ENCODE measurements around the gene NEK10. TPM values are rescaled to one million over a fixed set of nuclear protein-coding genes. Genes with fewer than 3 reads are reported as not detected.

NEK10 gene
- total and polyA plus RNA-seq, 9 donors, result 0.41 to 33.4 (median 1.1) TPM

DNA sequence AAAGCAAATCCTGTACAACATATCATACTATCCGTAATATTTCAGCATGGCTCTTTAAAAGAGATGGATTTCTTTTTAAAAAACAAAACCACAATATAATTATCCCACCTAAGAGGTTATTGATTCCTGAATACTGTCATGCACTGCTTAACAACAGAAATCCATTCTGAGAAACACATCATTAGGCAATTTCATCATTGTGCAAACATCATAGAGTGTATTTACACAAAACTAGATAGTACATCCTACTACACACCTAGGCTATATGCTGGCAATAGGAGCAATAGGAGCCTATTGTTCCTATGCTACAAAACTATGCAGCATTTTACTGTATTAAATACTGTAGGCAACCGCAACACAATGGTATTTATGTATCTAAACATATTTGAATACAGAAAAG, 242.0 kb downstream of the NEK10 start:
- TF ChIP-seq EP300 (IDR thresholded peaks at IDR 0.05) (no peak), POLR2A (IDR thresholded peaks at IDR 0.05) (no peak)
- TF ChIP-seq, protein P1, sequence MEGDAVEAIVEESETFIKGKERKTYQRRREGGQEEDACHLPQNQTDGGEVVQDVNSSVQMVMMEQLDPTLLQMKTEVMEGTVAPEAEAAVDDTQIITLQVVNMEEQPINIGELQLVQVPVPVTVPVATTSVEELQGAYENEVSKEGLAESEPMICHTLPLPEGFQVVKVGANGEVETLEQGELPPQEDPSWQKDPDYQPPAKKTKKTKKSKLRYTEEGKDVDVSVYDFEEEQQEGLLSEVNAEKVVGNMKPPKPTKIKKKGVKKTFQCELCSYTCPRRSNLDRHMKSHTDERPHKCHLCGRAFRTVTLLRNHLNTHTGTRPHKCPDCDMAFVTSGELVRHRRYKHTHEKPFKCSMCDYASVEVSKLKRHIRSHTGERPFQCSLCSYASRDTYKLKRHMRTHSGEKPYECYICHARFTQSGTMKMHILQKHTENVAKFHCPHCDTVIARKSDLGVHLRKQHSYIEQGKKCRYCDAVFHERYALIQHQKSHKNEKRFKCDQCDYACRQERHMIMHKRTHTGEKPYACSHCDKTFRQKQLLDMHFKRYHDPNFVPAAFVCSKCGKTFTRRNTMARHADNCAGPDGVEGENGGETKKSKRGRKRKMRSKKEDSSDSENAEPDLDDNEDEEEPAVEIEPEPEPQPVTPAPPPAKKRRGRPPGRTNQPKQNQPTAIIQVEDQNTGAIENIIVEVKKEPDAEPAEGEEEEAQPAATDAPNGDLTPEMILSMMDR (IDR thresholded peaks at IDR 0.05), result no peak

DNA sequence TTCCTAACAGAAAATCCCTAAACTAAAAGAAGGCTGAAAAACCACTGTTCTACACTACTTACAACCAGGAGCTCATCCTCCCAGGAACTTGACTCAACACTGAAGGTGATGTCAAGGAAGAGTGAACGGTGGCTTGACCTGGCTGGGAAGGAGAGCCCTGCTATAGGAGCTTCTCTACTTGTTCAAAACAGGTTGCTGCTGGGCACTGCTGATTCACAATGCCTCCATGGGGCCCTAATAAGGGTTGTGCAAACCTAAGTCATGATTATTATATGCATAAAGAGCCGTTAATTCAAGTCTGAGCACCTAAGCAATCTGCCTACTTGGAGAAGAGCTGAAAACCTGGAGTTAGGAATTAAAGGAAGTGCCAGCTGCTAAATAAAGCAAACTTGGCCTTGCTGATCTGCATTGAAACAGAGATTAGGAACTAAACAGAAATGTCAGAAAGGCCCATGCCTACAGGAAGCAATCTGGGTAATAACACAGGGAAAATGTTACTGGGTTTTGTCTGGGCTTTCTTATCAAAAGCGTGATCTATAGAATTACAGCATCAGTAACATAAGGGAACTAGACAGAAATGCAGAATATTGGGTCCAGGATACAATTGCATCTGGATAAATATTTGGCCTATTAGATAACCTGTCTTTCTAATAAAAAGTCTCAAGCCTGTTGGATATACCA, 243.2 kb downstream of the NEK10 start:
- Histone ChIP-seq H3K27me3 (no peaks in the 10 kb centered on the region), H3K4me3 (no peak overlapping the region), H3K9me3 (no peaks in the 10 kb centered on the region), H3K27ac (no peak overlapping the region), H3K4me1 (ENCODE audit: insufficient read depth) (no peaks in the 10 kb centered on the region), H3K36me3 (no peaks in the 10 kb centered on the region)
- intact Hi-C loops (cut with DNase I), result no loop called here
- no peak for DNase-seq
- TF ChIP-seq, protein P1 (IDR thresholded peaks at IDR 0.05), result no peak
- TF ChIP-seq EP300 (IDR thresholded peaks at IDR 0.05) (no peak), POLR2A (IDR thresholded peaks at IDR 0.05) (no peak)
- 86 to 91% (median 87%) methylated on average over 3 of the region's 3 CpGs for WGBS, 3 donors

More for the DNA sequence above, 242.0 kb downstream of the NEK10 start:
- H3K27ac ChIP-seq, result no peak overlapping the region
- H3K36me3 ChIP-seq, result no peaks in the 10 kb centered on the region
- no peaks in the 10 kb centered on the region for H3K4me1 ChIP-seq (ENCODE audit: insufficient read depth)
- 91 to 96% (median 93%) methylated on average over 2 of the region's 2 CpGs for WGBS, 3 donors
- intact Hi-C loops (cut with DNase I), result no loop called here
- no peak for DNase-seq
- H3K4me3 ChIP-seq, result no peak overlapping the region
- no peaks in the 10 kb centered on the region for H3K9me3 ChIP-seq
- H3K27me3 ChIP-seq, result no peaks in the 10 kb centered on the region

DNA sequence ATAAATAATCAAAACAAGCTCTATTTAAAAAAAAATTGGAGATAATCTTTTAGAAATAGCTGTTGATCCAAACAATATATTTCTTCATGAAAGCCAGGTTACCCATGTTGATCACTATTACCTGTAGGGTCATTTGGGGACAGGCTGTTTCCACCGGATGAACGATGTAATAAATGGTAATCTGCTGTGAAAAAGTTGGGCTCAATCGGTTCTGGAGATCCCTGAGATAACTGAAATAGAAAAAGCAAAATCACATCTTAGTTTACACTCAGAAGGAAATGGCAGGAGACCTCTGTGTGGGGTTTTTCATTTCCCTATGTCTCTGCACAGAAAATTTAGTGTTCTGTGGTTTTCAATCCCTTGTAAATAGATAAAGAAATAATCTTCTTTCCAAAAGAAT, 249.5 kb downstream of the NEK10 start:
- Histone ChIP-seq H3K36me3 (no peaks in the 10 kb centered on the region), H3K4me1 (ENCODE audit: insufficient read depth) (no peaks in the 10 kb centered on the region), H3K4me3 (no peak overlapping the region), H3K9me3 (no peaks in the 10 kb centered on the region), H3K27ac (no peak overlapping the region), H3K27me3 (no peaks in the 10 kb centered on the region)
- DNase-seq, result no peak
- intact Hi-C loops (cut with DNase I), result loop anchor here in 1 of 4 donors (5.0 kb wide), 1 partner anchor 148 kb away; no protein-coding TSS in a partner anchor
- TF ChIP-seq, protein P1 (IDR thresholded peaks at IDR 0.05), result no peak
- TF ChIP-seq POLR2A (IDR thresholded peaks at IDR 0.05), result no peak
- TF ChIP-seq EP300 (IDR thresholded peaks at IDR 0.05), result no peak
- 23 to 24% (median 23%) methylated on average over 3 of the region's 3 CpGs for WGBS, 3 donors

DNA sequence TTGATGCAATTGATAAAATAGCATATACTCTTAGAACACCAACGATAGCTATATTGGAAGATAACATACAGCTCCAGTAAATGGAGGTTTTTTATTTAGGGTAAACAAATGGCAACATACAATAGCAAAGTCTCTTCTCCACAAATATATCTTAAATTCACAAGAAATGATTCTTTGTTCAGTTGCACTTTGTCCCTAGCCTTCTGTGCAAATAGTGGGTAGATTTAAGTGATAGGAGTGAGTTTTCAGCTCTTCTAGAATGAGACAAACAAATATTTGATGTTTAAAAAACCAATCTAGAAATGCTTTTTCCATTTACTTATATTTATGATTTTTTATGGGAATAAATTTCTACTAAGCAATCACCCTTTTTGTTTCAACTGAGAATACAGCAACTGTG, 253.8 kb downstream of the NEK10 start:
- TF ChIP-seq POLR2A (IDR thresholded peaks at IDR 0.05), result no peak
- TF ChIP-seq, protein P1 (IDR thresholded peaks at IDR 0.05), result no peak
- no peak for TF ChIP-seq EP300 (IDR thresholded peaks at IDR 0.05)
- no peaks in the 10 kb centered on the region for H3K4me1 ChIP-seq (ENCODE audit: insufficient read depth)
- H3K36me3 ChIP-seq, result no peaks in the 10 kb centered on the region
- no peak for DNase-seq
- no peak overlapping the region for H3K27ac ChIP-seq
- intact Hi-C loops (cut with DNase I), result loop anchor here in 1 of 4 donors (5.0 kb wide), 1 partner anchor 152 kb away; no protein-coding TSS in a partner anchor
- H3K27me3 ChIP-seq, result no peaks in the 10 kb centered on the region
- H3K9me3 ChIP-seq, result no peaks in the 10 kb centered on the region
- H3K4me3 ChIP-seq, result no peak overlapping the region
- 81 to 93% (median 91%) methylated on average over 1 of the region's 1 CpG for WGBS, 3 donors

Measured in ovary (tissue), 9 donors.